SK-N-SH treated with all-trans-retinoic acid at 6 μM for 48 hours (cell line): ENCODE data around the gene CDKN2B-AS1.

Experiments
- ATAC-seq: fragments of 200-7000 bp; cut with Tn5 transposase; 3 replicates; pipeline ENCODE4 v1.9.1; 2020; ENCODE audit warnings: mild to moderate bottlenecking, moderate library complexity
- ARNTL ChIP-seq: fragments of 450-650 bp; formaldehyde crosslinking; IDR thresholded peaks from 2 replicates; pipeline ENCODE4 v1.5.0; 2020; ENCODE audit warnings: low read depth, mild to moderate bottlenecking, moderate library complexity, borderline replicate concordance
- BACH2 ChIP-seq: fragments of 250-450 bp; sonication (Bioruptor Pico); IDR thresholded peaks from 2 replicates; pipeline ENCODE4 v1.9.0; 2021; ENCODE audit warnings: mild to moderate bottlenecking, borderline replicate concordance
- CREB5 ChIP-seq: fragments of 250-450 bp; sonication (Bioruptor Pico); IDR thresholded peaks from 2 replicates; pipeline ENCODE4 v1.5.1; 2020; ENCODE audit warnings: low read depth, mild to moderate bottlenecking, moderate library complexity
- CSDC2 ChIP-seq: fragments of 250-450 bp; sonication (Bioruptor Pico); IDR thresholded peaks from 2 replicates; pipeline ENCODE4 v1.5.0; 2020; ENCODE audit warnings: mild to moderate bottlenecking, moderate library complexity
- CSRNP3 ChIP-seq: fragments of 250-450 bp; sonication (Bioruptor Pico); IDR thresholded peaks from 2 replicates; pipeline ENCODE4 v1.5.1; 2021; ENCODE audit warnings: mild to moderate bottlenecking, moderate library complexity
- ESRRG ChIP-seq: fragments of 250-450 bp; sonication (Bioruptor Pico); IDR thresholded peaks from 2 replicates; pipeline ENCODE4 v1.6.1; 2021; ENCODE audit warnings: mild to moderate bottlenecking
- GLIS3 ChIP-seq: fragments of 250-450 bp; sonication (Bioruptor Pico); IDR thresholded peaks from 2 replicates; pipeline ENCODE4 v1.5.0; 2020; ENCODE audit warnings: mild to moderate bottlenecking, moderate library complexity
- ISL1 ChIP-seq: fragments of 250-450 bp; sonication (Bioruptor Pico); IDR thresholded peaks from 2 replicates; pipeline ENCODE4 v2.1.2; 2022; ENCODE audit warnings: mild to moderate bottlenecking, moderate library complexity
- OSR1 ChIP-seq: fragments of 250-450 bp; sonication (Bioruptor Pico); IDR thresholded peaks from 2 replicates; pipeline ENCODE4 v1.8.0; 2022; ENCODE audit warnings: moderate library complexity, mild to moderate bottlenecking, inconsistent platforms
- PATZ1 ChIP-seq: fragments of 250-450 bp; sonication (Bioruptor Pico); IDR thresholded peaks from 2 replicates; pipeline ENCODE4 v1.8.0; 2020; ENCODE audit warnings: mild to moderate bottlenecking, moderate library complexity, borderline replicate concordance
- POU6F1 ChIP-seq: fragments of 250-450 bp; sonication (Bioruptor Pico); IDR thresholded peaks from 2 replicates; pipeline ENCODE4 v1.8.0; 2021; ENCODE audit warnings: low read depth, mild to moderate bottlenecking, moderate library complexity, borderline replicate concordance
- PPARA ChIP-seq: fragments of 250-450 bp; sonication (Bioruptor Pico); IDR thresholded peaks from 2 replicates; pipeline ENCODE4 v1.5.0; 2020; ENCODE audit warnings: mild to moderate bottlenecking, borderline replicate concordance
- SNAI2 ChIP-seq: fragments of 250-450 bp; sonication (Bioruptor Pico); IDR thresholded peaks from 2 replicates; pipeline ENCODE4 v1.5.0; 2020; ENCODE audit warnings: mild to moderate bottlenecking, moderate library complexity
- TCF4 ChIP-seq: fragments of 250-450 bp; sonication (Bioruptor Pico); IDR thresholded peaks from 2 replicates; pipeline ENCODE4 v1.8.0; 2021; ENCODE audit warnings: mild to moderate bottlenecking, moderate library complexity, borderline replicate concordance
- TOX ChIP-seq: fragments of 250-450 bp; sonication (Bioruptor Pico); IDR thresholded peaks from 2 replicates; pipeline ENCODE4 v1.8.0; 2021; ENCODE audit warnings: mild to moderate bottlenecking, moderate library complexity, borderline replicate concordance
- TSHZ2 ChIP-seq: fragments of 250-450 bp; sonication (Bioruptor Pico); IDR thresholded peaks from 2 replicates; pipeline ENCODE4 v1.5.0; 2020; ENCODE audit warnings: mild to moderate bottlenecking, moderate library complexity
- ZC3H10 ChIP-seq: fragments of 250-450 bp; sonication (Bioruptor Pico); IDR thresholded peaks from 2 replicates; pipeline ENCODE4 v1.5.1; 2021; ENCODE audit warnings: mild to moderate bottlenecking, moderate library complexity
- ZFP3 ChIP-seq: fragments of 250-450 bp; sonication (Bioruptor Pico); IDR thresholded peaks from 2 replicates; pipeline ENCODE4 v1.5.0; 2020; ENCODE audit warnings: mild to moderate bottlenecking, moderate library complexity
- ZNF565 ChIP-seq: fragments of 450-650 bp; formaldehyde crosslinking; conservative IDR thresholded peaks from 2 replicates; pipeline ENCODE4 v1.5.0; 2020; ENCODE audit warnings: low read depth, mild to moderate bottlenecking, moderate library complexity
- ZNF70 ChIP-seq: fragments of 450-650 bp; formaldehyde crosslinking; IDR thresholded peaks from 2 replicates; pipeline ENCODE4 v1.5.0; 2020; ENCODE audit warnings: mild to moderate bottlenecking, moderate library complexity
- ZNF8 ChIP-seq: fragments of 450-650 bp; formaldehyde crosslinking; IDR thresholded peaks from 2 replicates; pipeline ENCODE4 v1.5.0; 2020; ENCODE audit warnings: mild to moderate bottlenecking, moderate library complexity

Gene CDKN2B-AS1

GRCh38 chr9:21989440-21990189 is 5.0 kb upstream of the CDKN2B-AS1 start:
- no peak for ATAC-seq
- TF ChIP-seq ZFP3 (CRISPR knock-in tag) (no peak), OSR1 (CRISPR knock-in tag) (no peak), BACH2 (CRISPR knock-in tag) (no peak), GLIS3 (no peak), POU6F1 (CRISPR knock-in tag) (no peak), TSHZ2 (CRISPR knock-in tag) (no peak), ZC3H10 (CRISPR knock-in tag) (no peak), PATZ1 (CRISPR knock-in tag) (no peak), CSDC2 (no peak), TCF4 (CRISPR knock-in tag) (no peak), TOX (no peak), ARNTL (CRISPR knock-in tag) (no peak), ZNF8 (CRISPR knock-in tag) (no peak), ZNF565 (CRISPR knock-in tag) (no peak), ESRRG (CRISPR knock-in tag) (no peak)
- TF ChIP-seq, all 23 proteins: peak for 0

- ATAC-seq, result no peak
- TF ChIP-seq ZNF70 (CRISPR knock-in tag) (no peak), TCF4 (CRISPR knock-in tag) (no peak), ISL1 (CRISPR knock-in tag) (no peak)
Observed at GRCh38 chr9:21991072-21991959, 3.3 kb upstream of the CDKN2B-AS1 start.

GRCh38 chr9:21993007-21993406 is 1.6 kb upstream of the CDKN2B-AS1 start:
- ATAC-seq, result no peak
- TF ChIP-seq ZNF8 (CRISPR knock-in tag) (no peak), PPARA (CRISPR knock-in tag) (no peak), ZNF565 (CRISPR knock-in tag) (no peak), CSRNP3 (CRISPR knock-in tag) (no peak), CSDC2 (no peak), BACH2 (CRISPR knock-in tag) (no peak), PATZ1 (CRISPR knock-in tag) (no peak), OSR1 (CRISPR knock-in tag) (no peak), ZC3H10 (CRISPR knock-in tag) (no peak), ZFP3 (CRISPR knock-in tag) (no peak), CREB5 (CRISPR knock-in tag) (no peak), GLIS3 (no peak), TSHZ2 (CRISPR knock-in tag) (no peak), TCF4 (CRISPR knock-in tag) (no peak), SNAI2 (CRISPR knock-in tag) (no peak)
